HG03064 (cell line): ENCODE results near the gene IKBIP.
"Not testable (repeated sequence)": the region's sequence is repeated elsewhere in the genome, so short reads cannot be mapped to it uniquely, and the experiment has no call there.

ENCODE experiments used
- ATAC-seq: cut with Tn5 transposase; IDR thresholded peaks from one replicate; pipeline ENCODE4 v1.9.1; 2021; ENCODE audit warnings: low read depth; ENCODE audit not compliant: unreplicated experiment

The IKBIP gene

GRCh38 chr12:98579347-98579746 is 65.2 kb downstream of the IKBIP start:
- ATAC-seq, result no peak

DNA sequence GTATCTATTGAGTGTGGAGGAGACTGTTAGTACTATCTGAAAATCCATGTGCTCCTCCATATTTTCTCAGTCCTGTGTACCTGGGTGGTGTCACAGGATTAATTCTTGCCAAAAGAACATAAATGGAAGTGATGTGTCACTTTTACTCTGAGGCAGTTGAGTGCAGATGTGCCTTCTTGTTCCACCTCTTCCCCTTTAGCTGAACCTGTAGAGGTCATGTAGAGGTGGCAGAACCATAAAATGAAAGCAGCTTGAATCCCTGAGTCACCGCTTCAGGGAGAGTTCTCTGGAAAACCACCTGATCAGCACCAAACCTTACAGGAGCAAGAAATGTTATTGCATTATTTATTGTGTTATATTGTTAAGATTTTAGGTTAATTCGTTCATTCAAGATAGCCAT is 65.8 kb downstream of the IKBIP start:
- no peak for ATAC-seq

- ATAC-seq, result no peak
Measured at GRCh38 chr12:98578392-98578791, 66.2 kb downstream of the IKBIP start.

DNA sequence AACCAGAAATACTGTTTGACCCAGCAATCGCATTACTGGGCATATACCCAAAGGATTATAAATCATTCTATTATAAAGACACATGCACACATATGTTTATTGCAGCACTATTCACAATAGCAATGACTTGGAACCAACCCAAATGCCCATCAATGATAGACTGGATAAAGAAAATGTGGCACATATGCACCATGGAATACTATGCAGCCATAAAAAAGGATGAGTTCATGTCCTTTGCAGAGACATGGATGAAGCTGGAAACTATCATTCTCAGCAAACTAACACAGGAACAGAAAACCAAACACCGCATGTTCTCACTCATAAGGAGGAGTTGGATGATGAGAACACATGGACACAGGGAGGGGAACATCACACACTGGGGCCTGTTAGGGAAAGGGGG is 67.8 kb downstream of the IKBIP start:
- not testable (repeated sequence) for ATAC-seq

DNA sequence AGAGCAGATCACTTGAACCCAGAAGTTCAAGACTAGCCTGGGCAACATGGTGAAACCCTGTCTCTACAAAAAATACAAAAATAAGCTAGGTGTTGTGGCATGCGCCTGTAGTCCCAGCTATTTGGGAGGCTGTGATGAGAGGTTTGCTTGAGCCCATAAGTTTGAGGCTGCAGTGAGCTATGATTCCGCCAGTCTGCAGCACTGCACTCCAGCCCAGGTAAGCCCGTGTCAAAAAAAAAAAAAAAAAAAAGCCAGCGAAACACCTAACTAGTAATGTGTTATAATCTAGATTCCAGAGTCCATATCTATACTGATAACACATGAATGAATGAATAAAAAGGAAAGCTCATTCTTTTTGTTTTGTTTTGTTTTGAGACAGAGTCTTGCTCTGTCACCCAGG is 69.6 kb downstream of the IKBIP start:
- no peak for ATAC-seq
